Neural progenitor cell (in vitro differentiated cells): Measurements from ENCODE around the gene ZBTB20. TPM values are rescaled to one million over a fixed set of nuclear protein-coding genes. Genes with fewer than 3 reads are reported as not detected.

ENCODE experiments used
- DNase-seq: peaks from one replicate; pipeline ENCODE4 v3.0.0-alpha.2; 2016; ENCODE audit warnings: low spot score
- H2AFZ ChIP-seq: fragments of 200-600 bp; sonication (generic); replicated peaks from 2 replicates; pipeline ENCODE4 v1.6.1; 2016; ENCODE audit warnings: antibody characterized with exemption
- H3F3A ChIP-seq: fragments of 200-600 bp; sonication (generic); 2 replicates; pipeline ENCODE4 v1.6.1; 2016; ENCODE audit warnings: antibody characterized with exemption, low read depth
- H3K27ac ChIP-seq: fragments of 200-600 bp; sonication (generic); 2 replicates; pipeline ENCODE4 v1.5.1; 2016; ENCODE audit warnings: mild to moderate bottlenecking
- H3K27me3 ChIP-seq: fragments of 200-600 bp; sonication (generic); 2 replicates; pipeline ENCODE4 v1.6.1; 2016; ENCODE audit warnings: mild to moderate bottlenecking, moderate library complexity
- H3K36me3 ChIP-seq: fragments of 200-600 bp; sonication (generic); 2 replicates; pipeline ENCODE4 v1.5.1; 2016
- H3K4me1 ChIP-seq: fragments of 200-600 bp; sonication (generic); 2 replicates; pipeline ENCODE4 v1.6.1; 2016; ENCODE audit warnings: mixed run types
- H3K4me2 ChIP-seq: fragments of 200-600 bp; sonication (generic); 2 replicates; pipeline ENCODE4 v1.6.1; 2016
- H3K4me3 ChIP-seq: fragments of 200-600 bp; sonication (generic); 2 replicates; pipeline ENCODE4 v1.5.1; 2016
- H3K79me2 ChIP-seq: fragments of 200-600 bp; sonication (generic); 2 replicates; pipeline ENCODE4 v1.6.1; 2016; ENCODE audit warnings: low read depth
- H3K9ac ChIP-seq: fragments of 200-600 bp; sonication (generic); 2 replicates; pipeline ENCODE4 v1.6.1; 2016
- H3K9me3 ChIP-seq: fragments of 200-600 bp; sonication (generic); 2 replicates; pipeline ENCODE4 v1.5.1; 2016; ENCODE audit warnings: low read depth
- H4K20me1 ChIP-seq: fragments of 200-600 bp; sonication (generic); 2 replicates; pipeline ENCODE4 v1.6.1; 2016; ENCODE audit warnings: low read depth
- H3K27ac Mint-ChIP-seq: 3 replicates; pipeline ENCODE4 v1.8.0; 2021; ENCODE audit warnings: mixed read lengths
- H3K27me3 Mint-ChIP-seq: 2 replicates; pipeline ENCODE4 v1.8.0; 2022; ENCODE audit warnings: low read depth, mild to moderate bottlenecking, inconsistent platforms, moderate library complexity, mixed read lengths; ENCODE audit not compliant: insufficient read depth
- H3K36me3 Mint-ChIP-seq: 3 replicates; pipeline ENCODE4 v1.8.0; 2021; ENCODE audit warnings: mixed read lengths
- H3K4me1 Mint-ChIP-seq: 3 replicates; pipeline ENCODE4 v1.8.0; 2021; ENCODE audit warnings: mixed read lengths
- H3K4me3 Mint-ChIP-seq: 3 replicates; pipeline ENCODE4 v1.8.0; 2021; ENCODE audit warnings: mild to moderate bottlenecking, moderate library complexity, mixed read lengths
- H3K9me3 Mint-ChIP-seq: 3 replicates; pipeline ENCODE4 v1.8.0; 2020; ENCODE audit warnings: mixed read lengths
- CTCF ChIP-seq: fragments of 200-600 bp; sonication (generic); IDR thresholded peaks from 2 replicates; pipeline ENCODE4 v1.5.1; 2017; ENCODE audit warnings: antibody characterized with exemption, mild to moderate bottlenecking
- EZH2 ChIP-seq: fragments of 200-600 bp; sonication (generic); IDR thresholded peaks from 2 replicates; pipeline ENCODE4 v1.6.1; 2017; ENCODE audit warnings: antibody characterized with exemption, mild to moderate bottlenecking, moderate library complexity
- EZH2phosphoT487 ChIP-seq: fragments of 200-600 bp; sonication (generic); IDR thresholded peaks from 2 replicates; pipeline ENCODE4 v1.6.1; 2017; ENCODE audit warnings: antibody characterized with exemption
- total RNA-seq: library from RNA; depleted of rRNA; stranded (reverse); fragments of >200 nt; gene quantifications from 2 replicates; pipeline ENCODE4 v1.2.3, GENCODE V29; 2015; ENCODE audit warnings: low replicate concordance

ZBTB20 gene
- total RNA-seq, 1 donor from 2014 or later, result 1.9 TPM

DNA sequence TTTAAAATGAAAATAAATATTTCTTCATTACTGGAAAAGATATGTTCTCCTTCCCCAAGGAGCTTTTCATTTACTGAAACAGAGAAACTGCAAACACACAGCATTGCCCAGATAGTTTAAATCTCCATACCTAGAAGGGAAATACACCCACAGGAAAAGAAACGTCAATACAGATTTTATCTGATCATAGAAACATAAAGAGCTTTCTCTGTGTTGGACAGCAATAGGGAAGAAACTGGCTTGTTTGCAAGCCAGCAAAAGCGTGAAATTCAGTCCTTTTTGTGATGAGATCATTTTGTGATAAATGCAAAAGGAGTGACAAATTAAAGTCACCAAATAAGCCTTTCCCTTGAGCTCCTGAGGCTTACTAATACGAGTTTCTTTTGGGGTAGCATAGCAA is 455.2 kb downstream of the ZBTB20 start:
- peaks cover 1% of the 10 kb centered on the region for H3K36me3 Mint-ChIP-seq
- no peaks in the 10 kb centered on the region for H3F3A ChIP-seq
- no peak overlapping the region for H3K27ac Mint-ChIP-seq
- no peak overlapping the region for H3K4me3 ChIP-seq
- TF ChIP-seq EZH2, result no peak
- TF ChIP-seq EZH2phosphoT487, result no peak
- no peak for TF ChIP-seq CTCF
- H2AFZ ChIP-seq, result no peak overlapping the region
- H3K36me3 ChIP-seq, result no peaks in the 10 kb centered on the region
- H4K20me1 ChIP-seq, result no peaks in the 10 kb centered on the region
- no peak overlapping the region for H3K27ac ChIP-seq
- no peaks in the 10 kb centered on the region for H3K27me3 ChIP-seq
- no peaks in the 10 kb centered on the region for H3K9me3 Mint-ChIP-seq
- no peak overlapping the region for H3K9ac ChIP-seq
- H3K4me3 Mint-ChIP-seq, result no peak overlapping the region
- peaks cover 8% of the 10 kb centered on the region for H3K4me1 ChIP-seq
- H3K4me1 Mint-ChIP-seq, result peaks cover 18% of the 10 kb centered on the region
- H3K9me3 ChIP-seq, result no peaks in the 10 kb centered on the region
- H3K4me2 ChIP-seq, result no peak overlapping the region
- no peaks in the 10 kb centered on the region for H3K27me3 Mint-ChIP-seq
- no peak for DNase-seq
- H3K79me2 ChIP-seq, result no peaks in the 10 kb centered on the region

DNA sequence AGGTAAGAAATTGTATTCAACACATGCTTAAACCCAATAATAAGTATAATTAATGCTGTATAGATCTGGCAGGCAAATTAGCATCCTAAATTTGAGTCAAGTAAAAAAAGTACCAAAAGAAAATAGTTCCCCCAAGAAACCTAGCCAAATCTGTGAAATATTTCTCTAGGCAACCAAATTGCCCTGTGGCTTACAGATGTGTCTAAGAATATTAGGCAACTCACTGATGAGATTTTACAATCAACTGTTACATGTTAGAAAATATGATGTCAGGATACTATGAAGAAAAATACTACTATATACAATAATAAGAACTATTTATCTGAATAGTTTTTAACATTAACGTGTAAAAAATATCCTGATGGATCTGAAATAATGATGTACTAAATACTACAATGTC is 456.2 kb downstream of the ZBTB20 start:
- Histone ChIP-seq H3K4me2 (no peak overlapping the region), H4K20me1 (no peaks in the 10 kb centered on the region), H3K4me1 (peaks cover 14% of the 10 kb centered on the region), H3F3A (no peaks in the 10 kb centered on the region), H3K27me3 (no peaks in the 10 kb centered on the region), H3K36me3 (no peaks in the 10 kb centered on the region), H3K27ac (no peak overlapping the region), H3K9me3 (no peaks in the 10 kb centered on the region), H3K4me3 (no peak overlapping the region), H3K9ac (no peak overlapping the region), H3K79me2 (no peaks in the 10 kb centered on the region), H2AFZ (no peak overlapping the region)
- H3K27ac Mint-ChIP-seq, result no peak overlapping the region
- TF ChIP-seq EZH2 (no peak), CTCF (no peak)
- no peaks in the 10 kb centered on the region for H3K9me3 Mint-ChIP-seq
- DNase-seq, result no peak
- H3K36me3 Mint-ChIP-seq, result peaks cover 1% of the 10 kb centered on the region
- H3K27me3 Mint-ChIP-seq, result no peaks in the 10 kb centered on the region
- peaks cover 27% of the 10 kb centered on the region for H3K4me1 Mint-ChIP-seq
- no peak overlapping the region for H3K4me3 Mint-ChIP-seq

- peaks cover 32% of the 10 kb centered on the region for H3K4me1 ChIP-seq
- DNase-seq, result no peak
- H3K27ac ChIP-seq, result no peak overlapping the region
- Mint-ChIP-seq H3K4me1 (peaks cover 36% of the 10 kb centered on the region), H3K4me3 (no peak overlapping the region), H3K36me3 (no peaks in the 10 kb centered on the region), H3K9me3 (no peaks in the 10 kb centered on the region), H3K27me3 (no peaks in the 10 kb centered on the region), H3K27ac (no peak overlapping the region)
- H3K79me2 ChIP-seq, result no peaks in the 10 kb centered on the region
- no peak overlapping the region for H3K9ac ChIP-seq
- TF ChIP-seq EZH2 (no peak), CTCF (no peak)
- no peak overlapping the region for H2AFZ ChIP-seq
- no peaks in the 10 kb centered on the region for H3K36me3 ChIP-seq
- no peaks in the 10 kb centered on the region for H3K9me3 ChIP-seq
- H3K27me3 ChIP-seq, result no peaks in the 10 kb centered on the region
- no peaks in the 10 kb centered on the region for H4K20me1 ChIP-seq
- peaks cover 11% of the 10 kb centered on the region for H3F3A ChIP-seq
- no peak overlapping the region for H3K4me3 ChIP-seq
- no peak overlapping the region for H3K4me2 ChIP-seq
These were observed 459.9 kb downstream of the ZBTB20 start for GRCh38 chr3:114687151-114687550.

GRCh38 chr3:114686621-114687020 is 460.5 kb downstream of the ZBTB20 start:
- H3F3A ChIP-seq, result peaks cover 11% of the 10 kb centered on the region
- no peaks in the 10 kb centered on the region for H3K9me3 Mint-ChIP-seq
- H3K4me2 ChIP-seq, result no peak overlapping the region
- H3K36me3 ChIP-seq, result no peaks in the 10 kb centered on the region
- no peak overlapping the region for H3K9ac ChIP-seq
- no peaks in the 10 kb centered on the region for H3K27me3 ChIP-seq
- H3K9me3 ChIP-seq, result no peaks in the 10 kb centered on the region
- no peaks in the 10 kb centered on the region for H3K36me3 Mint-ChIP-seq
- H3K4me3 Mint-ChIP-seq, result peak overlapping the region; percentile 1
- peak overlapping the region; percentile 55 for H2AFZ ChIP-seq
- no peaks in the 10 kb centered on the region for H4K20me1 ChIP-seq
- no peak for DNase-seq
- no peaks in the 10 kb centered on the region for H3K27me3 Mint-ChIP-seq
- peaks cover 31% of the 10 kb centered on the region for H3K4me1 Mint-ChIP-seq
- no peaks in the 10 kb centered on the region for H3K79me2 ChIP-seq
- TF ChIP-seq EZH2, result no peak
- no peak for TF ChIP-seq EZH2phosphoT487
- TF ChIP-seq CTCF, result no peak
- H3K27ac ChIP-seq, result no peak overlapping the region
- H3K27ac Mint-ChIP-seq, result peak overlapping the region; percentile 5
- H3K4me3 ChIP-seq, result no peak overlapping the region
- peaks cover 32% of the 10 kb centered on the region for H3K4me1 ChIP-seq
